SK-N-SH (cell line): Measurements from ENCODE around the gene JMJD7. TPM values are rescaled to one million over a fixed set of nuclear protein-coding genes. Genes with fewer than 3 reads are reported as not detected.

Experiments
- CTCF ChIA-PET: fragments of 300-600, 350-600 bp; formaldehyde crosslinking; extraction: SDS; loops from one replicate; lab custom pipeline; 2021; lab: Yijun Ruan, JAX
- POLR2A ChIA-PET: fragments of 350-600 bp; sonication (Branson Sonifier 250); formaldehyde crosslinking; extraction: SDS; loops from one replicate; lab custom pipeline; 2020; ENCODE audit warnings: antibody characterized with exemption, inconsistent platforms; lab: Yijun Ruan, JAX
- DNase-seq: peaks from one replicate; pipeline ENCODE4 v3.0.0; 2012
- H2AFZ ChIP-seq: fragments of 200-600 bp; sonication (generic); 2 replicates; pipeline ENCODE4 v1.8.1; 2016; ENCODE audit warnings: antibody characterized with exemption, mild to moderate bottlenecking, low read depth
- H3F3A ChIP-seq: fragments of 200-600 bp; sonication (generic); replicated peaks from 2 replicates; pipeline ENCODE3; 2016; ENCODE audit warnings: antibody characterized with exemption, mild to moderate bottlenecking; ENCODE audit not compliant: insufficient read depth
- H3K27ac ChIP-seq, 2 experiments: fragments of 200-500 bp in 1 of 2; fragments of 200-600 bp in 1 of 2; sonication (Bioruptor generic) in 1 of 2; sonication (generic), shearing (Covaris generic) in 1 of 2; 2 replicates each; pipeline versions ENCODE4 v1.5.1 to v1.6.1; 2014 to 2016; ENCODE audit warnings: low read depth in 2 of 2, inconsistent platforms in 1 of 2, low read length in 1 of 2, mild to moderate bottlenecking in 1 of 2, mixed read lengths in 1 of 2
- H3K27me3 ChIP-seq: fragments of 200-600 bp; sonication (generic), shearing (Covaris generic); 2 replicates; pipeline ENCODE4 v1.6.1; 2016; ENCODE audit warnings: mixed run types; ENCODE audit not compliant: insufficient read depth
- H3K36me3 ChIP-seq, 2 experiments: fragments of 200-500 bp in 1 of 2; fragments of 200-600 bp in 1 of 2; sonication (Bioruptor generic) in 1 of 2; sonication (generic) in 1 of 2; replicated peaks in 1 of 2; 2 replicates each; pipeline versions ENCODE3 to v1.5.1; 2014 to 2016; ENCODE audit warnings: low read length in 1 of 2, mild to moderate bottlenecking in 1 of 2; ENCODE audit not compliant: insufficient read depth in 2 of 2, control insufficient read depth in 1 of 2
- H3K4me1 ChIP-seq, 2 experiments: fragments of 200-500 bp in 1 of 2; fragments of 200-600 bp in 1 of 2; sonication (Bioruptor generic) in 1 of 2; sonication (generic), shearing (Covaris generic) in 1 of 2; 2 replicates each; pipeline versions ENCODE4 v1.5.1 to v1.6.1; 2014 to 2016; ENCODE audit warnings: low read depth in 1 of 2, low read length in 1 of 2, mixed run types in 1 of 2; ENCODE audit not compliant: insufficient read depth in 2 of 2, control insufficient read depth in 1 of 2
- H3K4me2 ChIP-seq: fragments of 200-600 bp; sonication (generic), shearing (Covaris generic); 2 replicates; pipeline ENCODE4 v1.6.1; 2017; ENCODE audit warnings: mixed run types
- H3K4me3 ChIP-seq, 2 experiments: fragments of 200-500 bp in 1 of 2; fragments of 200-600 bp in 1 of 2; sonication (Bioruptor generic) in 1 of 2; sonication (generic), shearing (Covaris generic) in 1 of 2; 2 replicates each; pipeline versions ENCODE4 v1.5.1 to v1.8.1; 2014 to 2016; ENCODE audit warnings: low read depth in 2 of 2, inconsistent platforms in 1 of 2, low read length in 1 of 2, mild to moderate bottlenecking in 1 of 2, mixed read lengths in 1 of 2, moderate library complexity in 1 of 2
- H3K79me2 ChIP-seq: fragments of 200-600 bp; sonication (generic); 2 replicates; pipeline ENCODE4 v1.8.1; 2017; ENCODE audit warnings: mild to moderate bottlenecking; ENCODE audit not compliant: insufficient read depth
- H3K9ac ChIP-seq: fragments of 200-600 bp; sonication (generic); 2 replicates; pipeline ENCODE4 v1.6.1; 2017; ENCODE audit warnings: mixed run types
- H3K9me2 ChIP-seq: fragments of 200-600 bp; sonication (generic); 2 replicates; pipeline ENCODE4 v1.6.1; 2017; ENCODE audit warnings: mixed run types
- H3K9me3 ChIP-seq: fragments of 200-600 bp; sonication (generic); 2 replicates; pipeline ENCODE4 v1.6.1; 2017; ENCODE audit warnings: mixed run types, mild to moderate bottlenecking, moderate library complexity
- H4K20me1 ChIP-seq: fragments of 200-600 bp; sonication (generic); 2 replicates; pipeline ENCODE4 v1.6.1; 2017; ENCODE audit warnings: mild to moderate bottlenecking, mixed run types; ENCODE audit not compliant: insufficient read depth
- FOXJ3 ChIP-seq: sonication (generic); formaldehyde crosslinking; IDR thresholded peaks from 2 replicates; pipeline ENCODE4 v1.5.1; 2020; ENCODE audit warnings: mild to moderate bottlenecking, missing genetic modification reagents
- JUND ChIP-seq: IDR thresholded peaks from 2 replicates; pipeline ENCODE4 v1.4.0; 2012
- RCOR1 ChIP-seq: fragments of 150-350 bp; IDR thresholded peaks from 2 replicates; pipeline ENCODE4 v1.6.1; 2017; ENCODE audit warnings: antibody characterized with exemption, low read length
- SIN3A ChIP-seq: IDR thresholded peaks from 2 replicates; pipeline ENCODE4 v1.6.1; 2012; ENCODE audit warnings: low read depth, mild to moderate bottlenecking, low read length, moderate library complexity, borderline replicate concordance
- SMC3 ChIP-seq: IDR thresholded peaks from 2 replicates; pipeline ENCODE4 v1.6.1; 2012; ENCODE audit warnings: low read depth, low read length, improper control_type of control experiment
- TAF1 ChIP-seq: IDR thresholded peaks from 2 replicates; pipeline ENCODE4 v1.6.1; 2012; ENCODE audit warnings: low read depth, mild to moderate bottlenecking, low read length, moderate library complexity, borderline replicate concordance
- WGBS: methylation state at CpG from one replicate; pipeline ENCODE4 v1.1.6; 2017; ENCODE audit warnings: low lambda C conversion rate; 5-methylcytosine and 5-hydroxymethylcytosine counted together
- polyA plus RNA-seq, 3 experiments: library from polyadenylated mRNA; depleted of rRNA; stranded (reverse); fragments of >200 nt; gene quantifications; 2 replicates each; pipeline ENCODE4 v1.2.3, GENCODE V29; 2012
- small RNA-seq, 7 experiments: library from RNA; depleted of rRNA; stranded (forward); fragments of <200 nt; gene quantifications; one replicate each; pipeline ENCODE3, GENCODE V24; 2012

The JMJD7 gene
- polyA plus RNA-seq, 1 of the 3 experiments (the other 2 are of a cell fraction), result 6.5 TPM

DNA sequence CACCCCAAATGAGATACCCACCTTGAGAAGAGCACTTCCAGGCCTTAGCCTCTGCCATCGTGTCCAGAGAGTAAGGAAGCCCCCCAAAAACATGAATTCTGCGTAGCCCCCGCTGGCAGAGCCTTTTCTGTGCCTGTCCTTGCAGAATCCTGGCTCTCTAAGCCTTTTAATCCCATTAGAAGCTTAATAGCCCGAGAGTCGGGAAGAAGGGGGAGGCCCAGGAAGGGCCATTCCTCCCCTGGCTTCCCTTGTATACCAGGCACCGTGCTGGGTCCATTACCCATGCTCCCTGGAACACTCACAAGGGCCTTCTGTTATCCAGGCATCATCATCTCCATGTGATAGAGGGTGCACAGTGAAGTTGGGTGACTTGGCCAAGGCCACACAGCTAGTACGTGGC is 58.8 kb downstream of the JMJD7 start:
- Histone ChIP-seq H3K36me3 (no peaks in the 10 kb centered on the region), H3K4me3 (no peak overlapping the region), H4K20me1 (no peaks in the 10 kb centered on the region), H3K27ac (no peak overlapping the region), H3F3A (no peaks in the 10 kb centered on the region), H2AFZ (no peak overlapping the region), H3K9me3 (no peaks in the 10 kb centered on the region), H3K27me3 (no peaks in the 10 kb centered on the region), H3K9me2 (no peaks in the 10 kb centered on the region), H3K4me1 (peaks cover 0 to 5% of the 10 kb centered on the region in 2 experiments; a peak in 1 of 4 replicates), H3K79me2 (no peaks in the 10 kb centered on the region), H3K4me2 (no peak overlapping the region), H3K9ac (no peak overlapping the region)
- no peak for DNase-seq
- WGBS, result 78% methylated on average over 7 of the region's 7 CpGs
- ChIA-PET POLR2A (no interaction called here), CTCF (interaction anchor here (0.6 to 1.9 kb wide), 4 partner anchors 8 to 57 kb away, joined by 3 to 6 read pairs (median 5); no protein-coding TSS in a partner anchor)
- no peak for TF ChIP-seq TAF1

DNA sequence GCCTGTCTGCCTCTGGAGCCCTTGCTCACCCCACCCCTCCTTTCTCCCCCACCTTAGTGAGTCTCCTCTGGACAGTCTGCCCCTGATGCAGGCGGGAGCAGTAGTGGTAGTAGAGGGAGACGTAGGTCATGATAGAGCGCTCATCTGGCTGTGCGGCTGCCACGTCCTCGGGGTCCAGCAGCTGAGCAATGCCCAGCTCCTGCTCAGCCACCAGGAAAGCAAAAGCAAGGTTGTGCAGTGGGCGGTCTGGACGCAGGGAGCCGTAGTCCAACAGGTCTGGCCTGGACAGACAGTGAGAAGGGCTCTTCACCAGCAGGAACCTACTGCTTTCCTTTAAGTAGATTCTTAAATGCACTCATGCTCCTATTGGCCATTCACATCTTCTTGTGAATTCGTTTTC is 59.3 kb downstream of the JMJD7 start:
- H2AFZ ChIP-seq, result no peak overlapping the region
- 93% methylated on average over 10 of the region's 10 CpGs for WGBS
- H3K27ac ChIP-seq, result no peak overlapping the region
- no peaks in the 10 kb centered on the region for H3K36me3 ChIP-seq
- peaks cover 0 to 9% of the 10 kb centered on the region in 2 experiments; a peak in 1 of 4 replicates for H3K4me1 ChIP-seq
- H3K9me3 ChIP-seq, result no peaks in the 10 kb centered on the region
- DNase-seq, result no peak
- no peaks in the 10 kb centered on the region for H3F3A ChIP-seq
- no peak overlapping the region for H3K4me3 ChIP-seq
- no peaks in the 10 kb centered on the region for H3K9me2 ChIP-seq
- H4K20me1 ChIP-seq, result no peaks in the 10 kb centered on the region
- H3K27me3 ChIP-seq, result no peaks in the 10 kb centered on the region
- no peak overlapping the region for H3K4me2 ChIP-seq
- CTCF ChIA-PET, result interaction anchor here (0.6 to 1.9 kb wide), 5 partner anchors 8 to 114 kb away, joined by 3 to 6 read pairs (median 4); no protein-coding TSS in a partner anchor
- H3K9ac ChIP-seq, result no peak overlapping the region
- POLR2A ChIA-PET, result no interaction called here
- TF ChIP-seq SMC3, result no peak
- no peak for TF ChIP-seq JUND
- no peak for TF ChIP-seq FOXJ3 (CRISPR knock-in tag)
- TF ChIP-seq SIN3A, result no peak
- TF ChIP-seq RCOR1, result no peak
- TF ChIP-seq, all 33 proteins: peak for 0
- H3K79me2 ChIP-seq, result no peaks in the 10 kb centered on the region

Small RNA genes within 50 kb of the gene (small RNA-seq; reads per million reads assigned to genes)
- gene JMJD7-PLA2G4B, result 0 to 1.0 (median 0) reads per million in 7 experiments
- gene MIR4310, result 0 reads per million in 7 experiments
- gene RNA5SP393, result 0 reads per million in 7 experiments

Other genes with a start within 250 kb of the JMJD7 start
- gene MGA, start 167.7 kb upstream of the JMJD7 start, polyA plus RNA-seq (2012; rRNA removed), result 2.3 and 2.9 TPM in 2 replicates
- 5.2 and 6.7 TPM in 2 replicates for gene MAPKBP1, start 53.6 kb upstream of the JMJD7 start, polyA plus RNA-seq (2012; rRNA removed)
- gene PLA2G4B, start 10.8 kb downstream of the JMJD7 start, polyA plus RNA-seq (2012; rRNA removed), result 5.3 and 6.1 TPM in 2 replicates
- gene SPTBN5, start 66.0 kb downstream of the JMJD7 start, polyA plus RNA-seq (2012; rRNA removed), result 0.23 TPM in 2 replicates
- 16.9 and 17.5 TPM in 2 replicates for gene EHD4, start 144.5 kb downstream of the JMJD7 start, polyA plus RNA-seq (2012; rRNA removed)
- gene PLA2G4E, start 192.9 kb downstream of the JMJD7 start, polyA plus RNA-seq (2012; rRNA removed), result not detected in 2 replicates